ENCODE data around the gene HYCC2.
A peak's percentile ranks its signal among the peaks of the same experiment; 100 is the strongest.

Gene HYCC2

DNA sequence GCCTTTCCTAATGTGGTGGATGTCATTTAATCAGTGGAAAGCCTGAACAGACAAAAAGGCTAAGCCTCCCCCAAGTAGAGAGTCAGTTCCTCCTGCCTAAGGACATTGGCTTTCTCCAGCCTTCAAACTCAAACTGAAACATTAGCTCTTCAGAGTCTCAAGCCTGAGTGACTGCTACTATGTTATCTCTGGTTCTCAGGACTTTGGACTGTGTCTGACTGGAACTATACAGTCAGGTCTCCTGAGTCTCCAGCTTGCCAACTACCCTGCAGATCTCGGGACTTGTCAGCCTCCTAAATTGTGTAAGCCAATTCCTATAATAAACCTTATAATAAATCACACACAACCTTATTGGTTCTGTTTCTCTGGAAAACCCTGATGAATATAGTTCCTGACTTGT is 12.6 kb downstream of the HYCC2 start:
- CTCF ChIA-PET = interaction anchor here (1.6 kb wide), 1 partner anchor 10 kb away, joined by 6 read pairs; no protein-coding TSS in a partner anchor
- POLR2A ChIA-PET = no interaction called here

DNA sequence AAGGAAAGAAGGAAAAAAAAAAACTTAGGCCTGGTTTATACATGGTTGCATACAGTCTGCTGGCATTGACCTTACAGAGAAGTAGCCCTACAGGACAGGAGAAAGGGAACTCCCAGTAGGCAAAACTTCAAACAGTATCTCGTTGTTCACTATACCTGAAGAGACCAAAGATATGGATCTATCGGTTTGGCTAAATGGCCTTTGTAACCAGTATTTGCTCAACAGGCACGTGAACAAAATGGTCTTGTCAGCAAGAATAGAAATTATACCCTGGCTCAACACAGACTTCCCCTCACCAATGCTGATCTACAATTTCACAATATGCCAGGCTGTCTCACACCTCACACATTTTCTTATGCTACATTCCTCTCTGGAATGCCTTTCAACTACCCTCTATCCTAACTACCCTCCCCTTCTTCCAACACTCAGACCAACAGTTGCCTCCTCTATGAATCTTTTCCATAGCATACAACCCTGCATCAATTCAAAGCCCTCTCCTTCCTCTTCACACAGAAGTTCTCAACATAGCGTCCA is 13.7 kb downstream of the HYCC2 start:
- TF ChIP-seq ZBTB17 (tag by site-specific recombination; IDR thresholded peaks at IDR 0.05) = no peak
- TF ChIP-seq, protein P1, sequence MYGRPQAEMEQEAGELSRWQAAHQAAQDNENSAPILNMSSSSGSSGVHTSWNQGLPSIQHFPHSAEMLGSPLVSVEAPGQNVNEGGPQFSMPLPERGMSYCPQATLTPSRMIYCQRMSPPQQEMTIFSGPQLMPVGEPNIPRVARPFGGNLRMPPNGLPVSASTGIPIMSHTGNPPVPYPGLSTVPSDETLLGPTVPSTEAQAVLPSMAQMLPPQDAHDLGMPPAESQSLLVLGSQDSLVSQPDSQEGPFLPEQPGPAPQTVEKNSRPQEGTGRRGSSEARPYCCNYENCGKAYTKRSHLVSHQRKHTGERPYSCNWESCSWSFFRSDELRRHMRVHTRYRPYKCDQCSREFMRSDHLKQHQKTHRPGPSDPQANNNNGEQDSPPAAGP (tag by site-specific recombination; IDR thresholded peaks at IDR 0.05) = no peak
- no peak for TF ChIP-seq ZBTB1 (tag by site-specific recombination; IDR thresholded peaks at IDR 0.05)
- no peak for TF ChIP-seq ZNF571 (tag by site-specific recombination; IDR thresholded peaks at IDR 0.05)
- TF ChIP-seq ZNF394 (tag by site-specific recombination; IDR thresholded peaks at IDR 0.05; ENCODE audit: borderline replicate concordance) = no peak
- peaks cover 0 to 2% of the 10 kb centered on the region in 2 experiments; a peak in 2 of 3 replicates for H3K36me3 ChIP-seq (ENCODE audit: control insufficient read depth in 2 of 2, insufficient read depth in 1 of 2, low read length in 2 of 2)
- no peak overlapping the region for H3K4me3 ChIP-seq (ENCODE audit: low read depth, low read length)
- ChIA-PET CTCF (interaction anchor here (0.7 to 1.6 kb wide), 2 partner anchors 11 to 12 kb away, joined by 3 to 6 read pairs; no protein-coding TSS in a partner anchor), POLR2A (no interaction called here)
- no peak overlapping the region for H3K27ac ChIP-seq (ENCODE audit: extremely low read depth, low read depth, low read length)
- no peaks in the 10 kb centered on the region for H3K9me3 ChIP-seq (ENCODE audit: control insufficient read depth, insufficient read depth, low read depth, low read length)
- H3K4me1 ChIP-seq (ENCODE audit: control insufficient read depth, insufficient read depth, low read length) = peaks cover 11% of the 10 kb centered on the region

More for the DNA sequence above, 12.6 kb downstream of the HYCC2 start:
- H3K27ac ChIP-seq (ENCODE audit: extremely low read depth, low read depth, low read length) = no peak overlapping the region
- H3K4me3 ChIP-seq (ENCODE audit: low read depth, low read length) = no peak overlapping the region
- peaks cover 11% of the 10 kb centered on the region for H3K4me1 ChIP-seq (ENCODE audit: control insufficient read depth, insufficient read depth, low read length)
- no peaks in the 10 kb centered on the region for H3K9me3 ChIP-seq (ENCODE audit: control insufficient read depth, insufficient read depth, low read depth, low read length)
- peaks cover 0 to 2% of the 10 kb centered on the region in 2 experiments; a peak in 2 of 3 replicates for H3K36me3 ChIP-seq (ENCODE audit: control insufficient read depth in 2 of 2, insufficient read depth in 1 of 2, low read length in 2 of 2)
- TF ChIP-seq ZNF76 (tag by site-specific recombination; IDR thresholded peaks at IDR 0.05; ENCODE audit: borderline replicate concordance, low read depth) (no peak), ZNF785 (tag by site-specific recombination; IDR thresholded peaks at IDR 0.05) (no peak), ZBTB21 (tag by site-specific recombination; IDR thresholded peaks at IDR 0.05) (no peak), YY1 (tag by site-specific recombination; IDR thresholded peaks at IDR 0.05) (no peak), ZNF157 (tag by site-specific recombination; IDR thresholded peaks at IDR 0.05) (no peak), ZNF555 (tag by site-specific recombination; conservative IDR thresholded peaks at IDR 0.05) (no peak), KLF1 (tag by site-specific recombination; IDR thresholded peaks at IDR 0.05) (no peak), SCRT2 (tag by site-specific recombination; IDR thresholded peaks at IDR 0.05) (no peak)
- TF ChIP-seq, protein P2, sequence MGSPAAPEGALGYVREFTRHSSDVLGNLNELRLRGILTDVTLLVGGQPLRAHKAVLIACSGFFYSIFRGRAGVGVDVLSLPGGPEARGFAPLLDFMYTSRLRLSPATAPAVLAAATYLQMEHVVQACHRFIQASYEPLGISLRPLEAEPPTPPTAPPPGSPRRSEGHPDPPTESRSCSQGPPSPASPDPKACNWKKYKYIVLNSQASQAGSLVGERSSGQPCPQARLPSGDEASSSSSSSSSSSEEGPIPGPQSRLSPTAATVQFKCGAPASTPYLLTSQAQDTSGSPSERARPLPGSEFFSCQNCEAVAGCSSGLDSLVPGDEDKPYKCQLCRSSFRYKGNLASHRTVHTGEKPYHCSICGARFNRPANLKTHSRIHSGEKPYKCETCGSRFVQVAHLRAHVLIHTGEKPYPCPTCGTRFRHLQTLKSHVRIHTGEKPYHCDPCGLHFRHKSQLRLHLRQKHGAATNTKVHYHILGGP (tag by site-specific recombination; IDR thresholded peaks at IDR 0.05) = no peak

DNA sequence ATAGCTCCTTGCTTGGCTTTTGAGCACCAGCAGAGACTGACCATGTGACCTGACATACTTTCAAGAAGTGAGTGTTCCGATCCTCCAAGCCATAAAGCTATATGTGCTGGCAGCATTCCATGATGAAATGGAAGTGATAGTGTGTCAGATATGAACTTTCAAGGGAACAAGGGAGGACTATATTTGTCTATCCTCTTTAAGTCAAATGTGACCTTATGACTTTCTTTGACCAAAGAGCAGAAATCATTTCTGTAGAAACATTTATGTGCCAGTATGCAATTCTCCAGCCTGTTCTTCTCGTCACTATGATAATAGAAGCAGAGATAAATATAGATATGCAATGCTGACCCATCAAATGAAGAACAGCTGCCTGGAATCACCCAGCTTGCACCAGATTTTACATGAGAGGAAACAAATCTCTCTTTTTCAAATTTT is 14.4 kb downstream of the HYCC2 start:
- CTCF ChIA-PET = interaction anchor here (0.7 to 1.0 kb wide), 3 partner anchors 12 to 94 kb away, joined by 3 to 5 read pairs (median 4); no protein-coding TSS in a partner anchor
- Histone ChIP-seq H3K4me3 (ENCODE audit: low read depth, low read length) (no peak overlapping the region), H3K36me3 (ENCODE audit: control insufficient read depth in 2 of 2, insufficient read depth in 1 of 2, low read length in 2 of 2) (peaks cover 0 to 2% of the 10 kb centered on the region in 2 experiments; a peak in 2 of 3 replicates), H3K27ac (ENCODE audit: extremely low read depth, low read depth, low read length) (0 out of 2 replicates have a peak overlapping the region, but pooled peaks have one; percentile 22), H3K4me1 (ENCODE audit: control insufficient read depth, insufficient read depth, low read length) (peaks cover 11% of the 10 kb centered on the region), H3K9me3 (ENCODE audit: control insufficient read depth, insufficient read depth, low read depth, low read length) (no peaks in the 10 kb centered on the region)
- POLR2A ChIA-PET = no interaction called here
- no peak for TF ChIP-seq ZNF777 (tag by site-specific recombination; IDR thresholded peaks at IDR 0.05; ENCODE audit: borderline replicate concordance)
- no peak for TF ChIP-seq FEZF1 (tag by site-specific recombination; IDR thresholded peaks at IDR 0.05)
- TF ChIP-seq, protein P3, sequence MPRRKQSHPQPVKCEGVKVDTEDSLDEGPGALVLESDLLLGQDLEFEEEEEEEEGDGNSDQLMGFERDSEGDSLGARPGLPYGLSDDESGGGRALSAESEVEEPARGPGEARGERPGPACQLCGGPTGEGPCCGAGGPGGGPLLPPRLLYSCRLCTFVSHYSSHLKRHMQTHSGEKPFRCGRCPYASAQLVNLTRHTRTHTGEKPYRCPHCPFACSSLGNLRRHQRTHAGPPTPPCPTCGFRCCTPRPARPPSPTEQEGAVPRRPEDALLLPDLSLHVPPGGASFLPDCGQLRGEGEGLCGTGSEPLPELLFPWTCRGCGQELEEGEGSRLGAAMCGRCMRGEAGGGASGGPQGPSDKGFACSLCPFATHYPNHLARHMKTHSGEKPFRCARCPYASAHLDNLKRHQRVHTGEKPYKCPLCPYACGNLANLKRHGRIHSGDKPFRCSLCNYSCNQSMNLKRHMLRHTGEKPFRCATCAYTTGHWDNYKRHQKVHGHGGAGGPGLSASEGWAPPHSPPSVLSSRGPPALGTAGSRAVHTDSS (tag by site-specific recombination; IDR thresholded peaks at IDR 0.05) = no peak
- no peak for TF ChIP-seq ZNF610 (tag by site-specific recombination; IDR thresholded peaks at IDR 0.05; ENCODE audit: borderline replicate concordance)
- TF ChIP-seq ZNF214 (tag by site-specific recombination; IDR thresholded peaks at IDR 0.05; ENCODE audit: borderline replicate concordance) = no peak
- no peak for TF ChIP-seq ZNF324 (tag by site-specific recombination; IDR thresholded peaks at IDR 0.05)
- TF ChIP-seq, protein P4, sequence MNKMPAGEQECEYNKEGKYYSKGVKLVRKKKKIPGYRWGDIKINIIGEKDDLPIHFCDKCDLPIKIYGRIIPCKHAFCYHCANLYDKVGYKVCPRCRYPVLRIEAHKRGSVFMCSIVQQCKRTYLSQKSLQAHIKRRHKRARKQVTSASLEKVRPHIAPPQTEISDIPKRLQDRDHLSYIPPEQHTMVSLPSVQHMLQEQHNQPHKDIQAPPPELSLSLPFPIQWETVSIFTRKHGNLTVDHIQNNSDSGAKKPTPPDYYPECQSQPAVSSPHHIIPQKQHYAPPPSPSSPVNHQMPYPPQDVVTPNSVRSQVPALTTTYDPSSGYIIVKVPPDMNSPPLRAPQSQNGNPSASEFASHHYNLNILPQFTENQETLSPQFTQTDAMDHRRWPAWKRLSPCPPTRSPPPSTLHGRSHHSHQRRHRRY (tag by site-specific recombination; IDR thresholded peaks at IDR 0.05) = no peak
- TF ChIP-seq ZNF10 (tag by site-specific recombination; IDR thresholded peaks at IDR 0.05) = no peak
- TF ChIP-seq, protein P5, sequence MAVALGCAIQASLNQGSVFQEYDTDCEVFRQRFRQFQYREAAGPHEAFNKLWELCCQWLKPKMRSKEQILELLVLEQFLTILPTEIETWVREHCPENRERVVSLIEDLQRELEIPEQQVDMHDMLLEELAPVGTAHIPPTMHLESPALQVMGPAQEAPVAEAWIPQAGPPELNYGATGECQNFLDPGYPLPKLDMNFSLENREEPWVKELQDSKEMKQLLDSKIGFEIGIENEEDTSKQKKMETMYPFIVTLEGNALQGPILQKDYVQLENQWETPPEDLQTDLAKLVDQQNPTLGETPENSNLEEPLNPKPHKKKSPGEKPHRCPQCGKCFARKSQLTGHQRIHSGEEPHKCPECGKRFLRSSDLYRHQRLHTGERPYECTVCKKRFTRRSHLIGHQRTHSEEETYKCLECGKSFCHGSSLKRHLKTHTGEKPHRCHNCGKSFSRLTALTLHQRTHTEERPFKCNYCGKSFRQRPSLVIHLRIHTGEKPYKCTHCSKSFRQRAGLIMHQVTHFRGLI (tag by site-specific recombination; IDR thresholded peaks at IDR 0.05) = no peak
- TF ChIP-seq, protein P1 (tag by site-specific recombination; IDR thresholded peaks at IDR 0.05) = no peak
- no peak for TF ChIP-seq ZNF121 (tag by site-specific recombination; IDR thresholded peaks at IDR 0.05)
